ENCODE data around the gene PSORS1C1. TPM values are rescaled to one million over a fixed set of nuclear protein-coding genes. Genes with fewer than 3 reads are reported as not detected.
"Not testable (repeated sequence)": the region's sequence is repeated elsewhere in the genome, so short reads cannot be mapped to it uniquely, and the experiment has no call there.

PSORS1C1 gene
- total and polyA plus RNA-seq, 4 donors = 0.38 to 0.99 (median 0.40) TPM; not detected in 1

- not testable (repeated sequence) for H3K27me3 ChIP-seq (ENCODE audit: control insufficient read depth, insufficient read depth, low read length); DNase-seq (ENCODE audit: low read depth in 4 of 6, low spot score in 6 of 6); H3K4me1 ChIP-seq (ENCODE audit: control insufficient read depth, insufficient read depth, low read length); H3K4me3 ChIP-seq (ENCODE audit: low read depth, low read length); H3K27ac ChIP-seq (ENCODE audit: low read depth, low read length); H3K36me3 ChIP-seq (ENCODE audit: control insufficient read depth, insufficient read depth, low read length); H3K9me3 ChIP-seq (ENCODE audit: control insufficient read depth, insufficient read depth, low read length)
- WGBS (ENCODE audit: insufficient coverage) = no CpG with 5 or more reads among the region's 2 CpGs
Measured at GRCh38 chr6:31183287-31183686, 68.7 kb downstream of the PSORS1C1 start.

- not testable (repeated sequence) for H3K36me3 ChIP-seq (ENCODE audit: control insufficient read depth, insufficient read depth, low read length); H3K4me1 ChIP-seq (ENCODE audit: control insufficient read depth, insufficient read depth, low read length); DNase-seq (ENCODE audit: low read depth in 4 of 6, low spot score in 6 of 6); H3K4me3 ChIP-seq (ENCODE audit: low read depth, low read length); H3K27me3 ChIP-seq (ENCODE audit: control insufficient read depth, insufficient read depth, low read length); H3K27ac ChIP-seq (ENCODE audit: low read depth, low read length); H3K9me3 ChIP-seq (ENCODE audit: control insufficient read depth, insufficient read depth, low read length)
- 20% methylated on average over 1 of the region's 6 CpGs for WGBS (ENCODE audit: insufficient coverage)
Measured at GRCh38 chr6:31183859-31184258, 69.3 kb downstream of the PSORS1C1 start.

- not testable (repeated sequence) for H3K27me3 ChIP-seq (ENCODE audit: control insufficient read depth, insufficient read depth, low read length); H3K4me1 ChIP-seq (ENCODE audit: control insufficient read depth, insufficient read depth, low read length); H3K27ac ChIP-seq (ENCODE audit: low read depth, low read length); H3K36me3 ChIP-seq (ENCODE audit: control insufficient read depth, insufficient read depth, low read length); H3K4me3 ChIP-seq (ENCODE audit: low read depth, low read length); DNase-seq (ENCODE audit: low read depth in 4 of 6, low spot score in 6 of 6); H3K9me3 ChIP-seq (ENCODE audit: control insufficient read depth, insufficient read depth, low read length)
- 94% methylated on average over 4 of the region's 4 CpGs for WGBS (ENCODE audit: insufficient coverage)
Measured at GRCh38 chr6:31185695-31186051, 71.1 kb downstream of the PSORS1C1 start.

GRCh38 chr6:31186052-31186734 is 71.6 kb downstream of the PSORS1C1 start:
- no peak overlapping the region for H3K27ac ChIP-seq (ENCODE audit: low read depth, low read length)
- 77% methylated on average over 15 of the region's 24 CpGs for WGBS (ENCODE audit: insufficient coverage)

GRCh38 chr6:31187780-31188194 is 73.2 kb downstream of the PSORS1C1 start:
- Histone ChIP-seq H3K27ac (ENCODE audit: low read depth, low read length) (no peak overlapping the region), H3K9me3 (ENCODE audit: control insufficient read depth, insufficient read depth, low read length) (no peaks in the 10 kb centered on the region), H3K27me3 (ENCODE audit: control insufficient read depth, insufficient read depth, low read length) (no peaks in the 10 kb centered on the region), H3K4me1 (ENCODE audit: control insufficient read depth, insufficient read depth, low read length) (no peaks in the 10 kb centered on the region), H3K36me3 (ENCODE audit: control insufficient read depth, insufficient read depth, low read length) (no peaks in the 10 kb centered on the region), H3K4me3 (ENCODE audit: low read depth, low read length) (no peak overlapping the region)
- no peak for DNase-seq (ENCODE audit: low read depth in 4 of 6, low spot score in 6 of 6)
- WGBS (ENCODE audit: insufficient coverage) = 81% methylated on average over 2 of the region's 5 CpGs

More at GRCh38 chr6:31186052-31186734, 71.6 kb downstream of the PSORS1C1 start:
- no peaks in the 10 kb centered on the region for H3K4me1 ChIP-seq (ENCODE audit: control insufficient read depth, insufficient read depth, low read length)
- no peaks in the 10 kb centered on the region for H3K27me3 ChIP-seq (ENCODE audit: control insufficient read depth, insufficient read depth, low read length)
- H3K9me3 ChIP-seq (ENCODE audit: control insufficient read depth, insufficient read depth, low read length) = no peaks in the 10 kb centered on the region
- H3K36me3 ChIP-seq (ENCODE audit: control insufficient read depth, insufficient read depth, low read length) = no peaks in the 10 kb centered on the region
- DNase-seq (ENCODE audit: low read depth in 4 of 6, low spot score in 6 of 6) = no peak
- H3K4me3 ChIP-seq (ENCODE audit: low read depth, low read length) = no peak overlapping the region

DNA sequence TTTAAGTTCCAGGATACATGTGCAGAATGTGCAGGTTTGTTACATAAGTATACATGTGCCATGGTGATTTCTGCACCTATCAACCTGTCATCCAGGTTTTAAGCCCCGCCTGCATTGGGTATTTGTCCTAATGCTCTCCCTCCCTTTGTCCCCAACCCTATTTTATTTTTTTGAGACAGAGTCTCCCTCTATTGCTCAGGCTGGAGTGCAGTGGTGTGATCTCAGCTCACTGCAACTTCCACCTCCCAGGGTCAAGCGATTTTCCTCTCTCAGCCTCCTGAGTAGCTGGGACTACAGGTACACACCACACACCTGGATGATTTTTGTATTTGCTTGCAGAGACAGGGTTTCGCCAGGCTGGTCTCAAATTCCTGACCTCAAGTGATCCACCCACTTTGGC is 74.6 kb downstream of the PSORS1C1 start:
- DNase-seq (ENCODE audit: low read depth in 4 of 6, low spot score in 6 of 6); H3K9me3 ChIP-seq (ENCODE audit: control insufficient read depth, insufficient read depth, low read length); H3K4me3 ChIP-seq (ENCODE audit: low read depth, low read length); H3K27ac ChIP-seq (ENCODE audit: low read depth, low read length); H3K4me1 ChIP-seq (ENCODE audit: control insufficient read depth, insufficient read depth, low read length); H3K36me3 ChIP-seq (ENCODE audit: control insufficient read depth, insufficient read depth, low read length); H3K27me3 ChIP-seq (ENCODE audit: control insufficient read depth, insufficient read depth, low read length): not testable (repeated sequence)
- no CpG with 5 or more reads among the region's 3 CpGs for WGBS (ENCODE audit: insufficient coverage)

Small RNA genes lying within 50 kb of the gene (small RNA-seq; reads per million reads assigned to genes)
- not detected for gene POLR2LP1 (ENCODE audit: low replicate concordance)
- not detected for gene RNU6-1133P (ENCODE audit: low replicate concordance)

Other genes with a start within 250 kb of the PSORS1C1 start
- gene DDR1, start 230.3 kb upstream of the PSORS1C1 start, total RNA-seq = 100 to 1,000 TPM; 143 to 146 TPM
- gene DDR1, start 230.3 kb upstream of the PSORS1C1 start, polyA plus RNA-seq (ENCODE audit: insufficient read length in 2 of 2) = 100 to 1,000 TPM; 426 to 452 TPM
- gene GTF2H4, start 206.6 kb upstream of the PSORS1C1 start, total RNA-seq = 10 to 100 TPM; 20.6 to 28.1 TPM
- 10 to 100 TPM; 42.0 to 48.4 TPM for gene GTF2H4, start 206.6 kb upstream of the PSORS1C1 start, polyA plus RNA-seq (ENCODE audit: insufficient read length in 2 of 2)
- 10 to 100 TPM; 20.3 to 48.5 TPM for gene VARS2, start 200.6 kb upstream of the PSORS1C1 start, total RNA-seq
- gene VARS2, start 200.6 kb upstream of the PSORS1C1 start, polyA plus RNA-seq (ENCODE audit: insufficient read length in 2 of 2) = 100 to 1,000 TPM in 1 of 2 donors, 10 to 100 TPM in 1; 93.0 to 117 TPM
- gene SFTA2, start 182.6 kb upstream of the PSORS1C1 start, total RNA-seq = not detected
- under 1 TPM in 1 of 2 donors, not detected in 1; 0.53 TPM for gene SFTA2, start 182.6 kb upstream of the PSORS1C1 start, polyA plus RNA-seq (ENCODE audit: insufficient read length in 2 of 2)
- gene MUCL3, start 173.8 kb upstream of the PSORS1C1 start, total RNA-seq = not detected
- under 1 TPM in 1 of 2 donors, not detected in 1; 0.06 TPM for gene MUCL3, start 173.8 kb upstream of the PSORS1C1 start, polyA plus RNA-seq (ENCODE audit: insufficient read length in 2 of 2)
- not detected for gene MUC21, start 131.1 kb upstream of the PSORS1C1 start, total RNA-seq
- gene MUC21, start 131.1 kb upstream of the PSORS1C1 start, polyA plus RNA-seq (ENCODE audit: insufficient read length in 2 of 2) = under 1 TPM in 1 of 2 donors, not detected in 1; 0.08 TPM
- gene MUC22, start 104.3 kb upstream of the PSORS1C1 start, total RNA-seq = not detected
- not detected for gene MUC22, start 104.3 kb upstream of the PSORS1C1 start, polyA plus RNA-seq (ENCODE audit: insufficient read length in 2 of 2)
- gene C6orf15, start 2.2 kb upstream of the PSORS1C1 start, total RNA-seq = not detected
- gene C6orf15, start 2.2 kb upstream of the PSORS1C1 start, polyA plus RNA-seq (ENCODE audit: insufficient read length in 2 of 2) = not detected
- gene CDSN, start 5.6 kb downstream of the PSORS1C1 start, total RNA-seq = not detected
- gene CDSN, start 5.6 kb downstream of the PSORS1C1 start, polyA plus RNA-seq (ENCODE audit: insufficient read length in 2 of 2) = under 1 TPM in 1 of 2 donors, not detected in 1; 0.09 TPM
- gene PSORS1C2, start 24.3 kb downstream of the PSORS1C1 start, total RNA-seq = not detected
- not detected for gene PSORS1C2, start 24.3 kb downstream of the PSORS1C1 start, polyA plus RNA-seq (ENCODE audit: insufficient read length in 2 of 2)
- gene CCHCR1, start 43.0 kb downstream of the PSORS1C1 start, total RNA-seq = 10 to 100 TPM; 16.4 to 26.2 TPM
- 10 to 100 TPM; 21.1 to 29.9 TPM for gene CCHCR1, start 43.0 kb downstream of the PSORS1C1 start, polyA plus RNA-seq (ENCODE audit: insufficient read length in 2 of 2)
- gene TCF19, start 43.8 kb downstream of the PSORS1C1 start, total RNA-seq = 10 to 100 TPM; 10.1 to 18.7 TPM
- 10 to 100 TPM; 13.9 to 17.5 TPM for gene TCF19, start 43.8 kb downstream of the PSORS1C1 start, polyA plus RNA-seq (ENCODE audit: insufficient read length in 2 of 2)
- under 1 TPM; 0.22 to 0.59 TPM for gene POU5F1, start 55.9 kb downstream of the PSORS1C1 start, total RNA-seq
- 1 to 10 TPM; 1.1 to 1.2 TPM for gene POU5F1, start 55.9 kb downstream of the PSORS1C1 start, polyA plus RNA-seq (ENCODE audit: insufficient read length in 2 of 2)
- 10 to 100 TPM; 24.9 to 66.1 TPM for gene HLA-C, start 157.3 kb downstream of the PSORS1C1 start, total RNA-seq
- 10 to 100 TPM; 56.3 to 62.7 TPM for gene HLA-C, start 157.3 kb downstream of the PSORS1C1 start, polyA plus RNA-seq (ENCODE audit: insufficient read length in 2 of 2)
- 100 to 1,000 TPM; 134 to 168 TPM for gene HLA-B, start 242.4 kb downstream of the PSORS1C1 start, total RNA-seq
- 100 to 1,000 TPM; 126 to 189 TPM for gene HLA-B, start 242.4 kb downstream of the PSORS1C1 start, polyA plus RNA-seq (ENCODE audit: insufficient read length in 2 of 2)

Measured in spinal cord (tissue), 10 donors.